Stimulated activated naive B cell treated with anti-CD40 and anti-IgM and Interleukin-4, amounts not matched to agents 10 μg/mL and 1 μg/mL and 100 μg/mL, for 72 hours (primary cell): ENCODE measurements around the gene WFDC11.
A peak's percentile ranks its signal among the peaks of the same experiment; 100 is the strongest.
"Not testable (repeated sequence)": the region's sequence is repeated elsewhere in the genome, so short reads cannot be mapped to it uniquely, and the experiment has no call there.

Experiments used
- ATAC-seq, 2 donors: fragments of 150-1000 bp; cut with Tn5 transposase; replicated peaks; 2 replicates each; pipeline ENCODE4 v1.10.0; 2021; ENCODE audit warnings: moderate library complexity in 1 of 2
- DNase-seq: peaks from one replicate; pipeline ENCODE4 v3.0.0; 2021
- H3K27ac Mint-ChIP-seq: one replicate; pipeline ENCODE4 v1.8.0; 2022; ENCODE audit warnings: mild to moderate bottlenecking, mixed read lengths
- H3K27me3 Mint-ChIP-seq, 2 donors: one replicate each; pipeline ENCODE4 v1.8.0; 2022; ENCODE audit warnings: mixed read lengths in 2 of 2
- H3K36me3 Mint-ChIP-seq, 2 donors: one replicate each; pipeline ENCODE4 v1.8.0; 2022; ENCODE audit warnings: mixed read lengths in 2 of 2, mild to moderate bottlenecking in 1 of 2
- H3K4me1 Mint-ChIP-seq, 2 donors: one replicate each; pipeline ENCODE4 v1.8.0; 2022; ENCODE audit warnings: mixed read lengths in 2 of 2, mild to moderate bottlenecking in 1 of 2
- H3K4me3 Mint-ChIP-seq, 2 donors: one replicate each; pipeline ENCODE4 v1.8.0; 2022; ENCODE audit warnings: mild to moderate bottlenecking in 2 of 2, mixed read lengths in 2 of 2, moderate library complexity in 1 of 2
- H3K9me3 Mint-ChIP-seq, 2 donors: one replicate each; pipeline ENCODE4 v1.8.0; 2022; ENCODE audit warnings: mixed read lengths in 2 of 2, mild to moderate bottlenecking in 1 of 2

Gene WFDC11

DNA sequence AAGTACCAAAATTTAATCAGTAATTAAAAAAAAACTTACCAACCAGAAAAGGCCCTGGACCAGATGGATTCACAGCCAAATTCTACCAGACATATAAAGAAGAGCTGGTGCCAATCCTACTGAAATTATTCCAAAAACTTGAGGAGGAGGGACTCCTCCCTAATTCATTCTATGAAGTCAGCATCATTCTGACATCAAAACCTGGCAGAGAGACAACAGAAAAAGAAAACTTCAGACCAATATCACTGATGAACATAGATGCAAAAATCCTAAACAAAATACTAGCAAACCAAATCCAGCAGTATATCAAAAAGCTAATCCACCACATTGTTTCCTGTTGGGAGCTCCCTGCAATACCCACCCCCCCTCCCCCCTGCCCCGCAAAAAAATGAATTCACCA lies at the start of gene WFDC11:
Gene WFDC11, minus strand, starts transcription at position 101 of the 400 bp plus-strand sequence. CDS start 19,639 bp downstream, outside the sequence.
- Mint-ChIP-seq H3K27ac (no peak within 1 kb of the TSS), H3K36me3 (no peaks in the 10 kb centered on the region), H3K9me3 (peaks cover 0 to 4% of the 10 kb centered on the region in 2 donors), H3K27me3 (peaks cover 20 to 41% of the 10 kb centered on the region in 2 donors), H3K4me1 (no peaks in the 10 kb centered on the region), H3K4me3 (no peak within 1 kb of the TSS)
- ATAC-seq (no peak), DNase-seq (no peak)

DNA sequence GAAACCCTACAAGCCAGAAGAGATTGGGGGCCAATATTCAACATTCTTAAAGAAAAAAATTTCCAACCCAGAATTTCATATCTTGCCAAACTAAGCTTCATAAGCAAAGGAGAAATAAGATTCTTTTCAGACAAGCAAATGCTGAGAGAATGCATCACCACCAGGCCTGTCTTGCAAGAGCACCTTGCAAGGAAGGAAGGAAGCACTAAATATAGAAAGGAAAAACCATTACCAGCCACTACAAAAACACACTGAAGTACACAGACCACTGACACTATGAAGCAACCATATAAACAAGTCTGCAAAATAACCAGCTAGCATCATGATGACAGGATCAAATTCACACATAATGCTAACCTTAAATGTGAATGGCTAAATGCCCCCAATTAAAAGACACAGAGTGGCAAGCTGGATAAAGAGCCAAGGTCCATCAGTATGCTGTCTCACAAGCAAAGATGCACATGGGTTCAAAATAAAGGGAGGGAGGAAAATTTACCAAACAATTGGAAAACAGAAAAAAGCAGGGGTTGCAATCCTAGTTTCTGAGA lies 46.2 kb upstream of the WFDC11 start:
- H3K4me1 Mint-ChIP-seq, result peaks cover 36 to 48% of the 10 kb centered on the region in 2 donors
- not testable (repeated sequence) for H3K4me3 Mint-ChIP-seq, ATAC-seq, DNase-seq, H3K27me3 Mint-ChIP-seq
- H3K9me3 Mint-ChIP-seq, result peaks cover 5 to 16% of the 10 kb centered on the region in 2 donors
- peak overlapping the region; percentile 17 for H3K27ac Mint-ChIP-seq
- peaks cover 0 to 15% of the 10 kb centered on the region in 2 donors for H3K36me3 Mint-ChIP-seq

DNA sequence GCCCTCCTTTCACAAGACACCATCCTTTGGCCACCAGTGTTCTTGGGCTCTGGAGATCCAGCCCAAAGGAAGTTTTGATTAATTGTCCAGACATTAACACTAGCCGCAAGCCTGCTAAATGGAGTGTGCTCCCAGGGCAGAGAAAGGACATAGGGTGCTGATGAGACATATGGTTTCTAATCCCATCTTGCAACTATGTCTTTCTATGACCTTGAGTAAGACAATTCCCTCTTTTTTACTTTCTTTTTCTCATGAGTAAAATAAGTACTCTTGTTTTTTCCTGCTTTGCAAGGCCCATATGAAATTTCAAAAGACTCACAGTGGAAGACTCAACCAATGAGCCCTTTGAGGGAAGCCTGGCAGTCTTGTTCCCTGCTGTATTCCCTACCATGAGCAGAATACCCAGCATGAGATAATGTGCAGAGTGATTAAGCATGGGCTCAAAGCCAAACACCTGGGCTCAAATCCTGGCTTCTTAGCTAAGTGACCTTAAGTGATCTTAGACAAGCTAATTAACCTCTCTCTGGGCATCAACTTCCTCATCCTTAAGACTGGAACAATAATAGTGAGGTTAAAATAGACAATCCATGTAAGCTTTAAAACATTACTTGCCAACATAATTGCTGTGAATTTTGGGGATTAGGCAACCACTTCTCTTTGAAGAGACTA lies 35.1 kb upstream of the WFDC11 start, which contains the start of gene WFDC10B:
Gene WFDC10B, minus strand, starts transcription at position 51 of the 669 bp plus-strand sequence. CDS start 19,027 bp downstream, outside the sequence.
- H3K4me3 Mint-ChIP-seq, result no peak within 1 kb of the TSS
- DNase-seq (no peak), ATAC-seq (no peak)
- H3K27ac Mint-ChIP-seq, result no peak within 1 kb of the TSS
- H3K4me1 Mint-ChIP-seq, result peaks cover 12 to 23% of the 10 kb centered on the region in 2 donors
- H3K36me3 Mint-ChIP-seq, result no peaks in the 10 kb centered on the region
- H3K9me3 Mint-ChIP-seq, result peaks cover 0 to 3% of the 10 kb centered on the region in 2 donors
- peaks cover 9 to 24% of the 10 kb centered on the region in 2 donors for H3K27me3 Mint-ChIP-seq

DNA sequence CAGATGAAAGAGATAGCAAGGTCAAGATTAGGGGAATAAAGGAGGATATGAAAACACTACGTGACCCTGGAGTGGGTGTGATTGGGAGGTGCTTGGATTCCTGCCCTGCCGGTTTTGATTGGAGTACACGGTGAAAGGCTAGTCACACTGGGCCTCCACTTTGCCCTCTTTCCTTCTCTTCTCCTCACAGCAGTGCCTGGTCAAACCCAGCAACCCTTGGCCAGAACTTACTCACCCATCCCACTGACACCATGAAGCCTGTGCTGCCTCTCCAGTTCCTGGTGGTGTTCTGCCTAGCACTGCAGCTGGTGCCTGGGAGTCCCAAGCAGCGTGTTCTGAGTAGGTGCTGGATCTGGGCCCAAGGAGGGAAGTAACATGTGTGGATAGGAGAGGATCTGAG lies 31.8 kb upstream of the WFDC11 start, which contains the start of gene WFDC13:
Gene WFDC13, plus strand, starts transcription at position 166 of the 400 bp plus-strand sequence. Its CDS starts 86 bp downstream, at position 252.
- no peak within 1 kb of the TSS for H3K27ac Mint-ChIP-seq
- no peak for DNase-seq
- H3K27me3 Mint-ChIP-seq, result peaks cover 5 to 18% of the 10 kb centered on the region in 2 donors
- peaks cover 0 to 3% of the 10 kb centered on the region in 2 donors for H3K9me3 Mint-ChIP-seq
- peak in 1 of 2 donors; percentile 14 for ATAC-seq
- H3K36me3 Mint-ChIP-seq, result no peaks in the 10 kb centered on the region
- H3K4me1 Mint-ChIP-seq, result peaks cover 12 to 30% of the 10 kb centered on the region in 2 donors
- H3K4me3 Mint-ChIP-seq, result no peak within 1 kb of the TSS

DNA sequence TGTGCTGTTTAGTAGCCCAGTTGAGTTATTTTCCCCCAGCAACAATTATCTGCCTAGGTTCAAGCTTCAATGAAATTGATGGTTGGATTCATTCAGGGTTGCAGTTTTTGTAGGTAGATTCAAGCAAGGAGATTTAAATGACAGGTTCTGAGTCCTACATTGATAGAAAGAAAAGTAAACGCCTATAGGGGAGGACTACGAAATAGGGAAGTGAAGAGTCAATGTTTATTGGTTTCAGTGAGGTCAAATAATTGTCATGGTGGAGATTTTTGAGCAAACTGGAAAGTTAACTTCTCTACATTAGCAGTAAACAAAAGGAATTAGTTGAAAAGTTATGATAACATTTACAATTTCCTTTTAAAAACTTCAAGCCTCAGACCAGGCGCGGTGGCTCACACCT lies 31.1 kb upstream of the WFDC11 start:
- Mint-ChIP-seq H3K36me3 (no peaks in the 10 kb centered on the region), H3K27ac (no peak overlapping the region), H3K27me3 (peaks cover 5 to 20% of the 10 kb centered on the region in 2 donors), H3K4me1 (peaks cover 12 to 30% of the 10 kb centered on the region in 2 donors), H3K4me3 (no peak overlapping the region), H3K9me3 (peaks cover 0 to 3% of the 10 kb centered on the region in 2 donors)
- no peak for DNase-seq
- peak; percentile 74 to 79 for ATAC-seq

DNA sequence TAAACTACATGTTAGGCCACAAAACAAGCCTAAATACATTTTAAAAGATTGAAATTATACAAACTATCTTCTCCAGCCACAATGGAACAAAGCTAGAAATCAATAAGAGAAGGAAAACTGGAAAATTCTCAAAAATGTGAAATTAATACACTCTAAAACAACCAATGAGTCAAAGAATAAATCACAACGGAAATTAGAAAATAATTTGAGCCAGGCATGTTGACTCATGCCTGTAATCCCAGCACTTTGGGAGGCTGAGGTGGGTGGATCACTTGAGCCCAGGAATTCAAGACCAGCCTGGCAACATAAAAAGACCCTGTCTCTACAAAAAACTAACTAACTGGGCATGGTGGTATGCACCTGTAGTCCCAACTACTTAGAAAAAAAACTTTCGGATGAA lies 25.5 kb upstream of the WFDC11 start:
- peaks cover 0 to 9% of the 10 kb centered on the region in 2 donors for H3K4me1 Mint-ChIP-seq
- DNase-seq, result no peak
- H3K27ac Mint-ChIP-seq, result no peak overlapping the region
- peaks cover 0 to 4% of the 10 kb centered on the region in 2 donors for H3K36me3 Mint-ChIP-seq
- H3K27me3 Mint-ChIP-seq, result peaks cover 25 to 37% of the 10 kb centered on the region in 2 donors
- H3K9me3 Mint-ChIP-seq, result peaks cover 0 to 2% of the 10 kb centered on the region in 2 donors
- ATAC-seq, result no peak
- no peak overlapping the region for H3K4me3 Mint-ChIP-seq

DNA sequence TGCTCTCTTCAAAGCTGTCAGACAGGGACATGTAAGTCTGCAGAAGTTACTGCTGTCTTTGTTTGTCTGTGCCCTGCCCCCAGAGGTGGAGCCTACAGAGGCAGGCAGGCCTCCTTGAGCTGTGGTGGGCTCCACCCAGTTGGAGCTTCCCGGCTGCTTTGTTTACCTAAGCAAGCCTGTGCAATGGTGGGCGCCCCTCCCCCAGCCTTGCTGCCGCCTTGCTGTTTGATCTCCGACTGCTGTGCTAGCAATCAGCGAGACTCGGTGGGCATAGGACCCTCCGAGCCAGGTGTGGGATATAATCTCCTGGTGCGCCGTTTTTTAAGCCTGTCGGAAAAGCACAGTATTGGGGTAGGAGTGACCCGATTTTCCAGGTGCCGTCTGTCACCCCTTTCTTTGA lies 23.3 kb upstream of the WFDC11 start:
- not testable (repeated sequence) for DNase-seq, H3K4me1 Mint-ChIP-seq, ATAC-seq, H3K9me3 Mint-ChIP-seq, H3K27ac Mint-ChIP-seq, H3K4me3 Mint-ChIP-seq, H3K36me3 Mint-ChIP-seq
- H3K27me3 Mint-ChIP-seq, result peaks cover 25 to 40% of the 10 kb centered on the region in 2 donors

DNA sequence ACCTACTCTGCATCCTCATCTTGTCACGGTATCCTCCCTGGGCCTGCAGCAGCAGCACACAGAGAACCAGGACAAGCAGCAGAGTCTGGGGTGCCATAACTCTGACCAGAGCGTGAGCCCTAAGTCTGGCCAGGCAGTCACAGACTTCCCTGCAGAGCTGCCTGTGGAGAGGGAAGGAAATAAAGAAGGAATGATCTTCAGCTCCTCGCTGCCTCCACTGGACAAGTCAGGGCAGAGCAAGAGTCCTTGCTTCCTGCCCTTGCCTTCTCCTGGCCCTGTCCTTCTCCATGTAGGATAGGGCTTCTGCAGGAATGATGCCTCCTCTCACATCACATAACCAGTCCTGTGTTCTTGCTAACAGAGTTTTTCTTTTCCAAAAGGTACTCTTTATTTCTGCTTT lies 15.9 kb upstream of the WFDC11 start:
- ATAC-seq, result no peak
- H3K27me3 Mint-ChIP-seq, result peaks cover 14 to 21% of the 10 kb centered on the region in 2 donors
- H3K4me1 Mint-ChIP-seq, result no peaks in the 10 kb centered on the region
- H3K36me3 Mint-ChIP-seq, result no peaks in the 10 kb centered on the region
- no peak overlapping the region for H3K27ac Mint-ChIP-seq
- no peak overlapping the region for H3K4me3 Mint-ChIP-seq
- peaks cover 0 to 3% of the 10 kb centered on the region in 2 donors for H3K9me3 Mint-ChIP-seq
- no peak for DNase-seq

DNA sequence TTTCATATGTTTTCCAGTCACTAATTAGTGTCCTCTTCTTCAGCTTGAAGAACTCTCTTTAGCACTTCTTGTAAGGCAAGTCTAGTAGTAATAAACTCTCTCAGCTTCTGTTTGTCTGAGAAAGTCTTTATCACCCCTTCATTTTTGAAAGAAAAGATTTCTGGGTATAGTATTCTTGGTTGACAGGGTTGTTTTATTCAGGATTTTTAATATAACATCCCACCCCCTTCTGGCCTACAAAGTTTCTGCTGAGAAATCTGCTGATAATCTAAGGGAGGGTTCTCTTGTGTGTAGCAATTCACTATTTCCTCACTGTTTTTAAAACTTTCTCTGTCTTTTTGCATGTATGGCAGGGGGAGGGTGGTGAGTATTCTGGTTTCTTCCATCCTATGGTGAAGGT lies 9.6 kb upstream of the WFDC11 start:
- no peak overlapping the region for H3K4me3 Mint-ChIP-seq
- H3K27me3 Mint-ChIP-seq, result peaks cover 15 to 20% of the 10 kb centered on the region in 2 donors
- no peak overlapping the region for H3K27ac Mint-ChIP-seq
- no peak for ATAC-seq
- DNase-seq, result no peak
- H3K36me3 Mint-ChIP-seq, result peaks cover 6 to 10% of the 10 kb centered on the region in 2 donors
- peaks cover 24 to 27% of the 10 kb centered on the region in 2 donors for H3K9me3 Mint-ChIP-seq
- H3K4me1 Mint-ChIP-seq, result no peaks in the 10 kb centered on the region

DNA sequence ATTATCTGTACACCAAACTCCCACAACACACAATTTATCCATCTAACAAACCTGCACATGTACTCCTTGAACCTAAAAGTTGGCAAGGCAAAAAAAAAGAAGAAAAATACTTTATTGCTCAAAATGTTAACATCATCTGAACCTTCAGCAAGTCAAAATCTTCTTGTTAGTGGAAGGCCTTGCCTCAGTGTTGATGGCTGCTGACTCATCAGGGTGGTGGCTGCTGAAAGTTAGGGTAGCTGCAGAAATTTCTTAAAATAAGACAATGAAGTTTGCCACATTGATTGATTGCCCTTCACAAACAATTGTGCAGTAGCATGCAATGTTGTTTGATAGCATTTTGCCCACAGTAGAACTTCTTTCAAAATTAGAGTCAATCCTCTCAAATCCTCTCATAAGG lies 2.7 kb upstream of the WFDC11 start:
- Mint-ChIP-seq H3K27ac (no peak overlapping the region), H3K4me3 (no peak overlapping the region), H3K4me1 (no peaks in the 10 kb centered on the region), H3K27me3 (peaks cover 20 to 38% of the 10 kb centered on the region in 2 donors), H3K36me3 (peaks cover 0 to 2% of the 10 kb centered on the region in 2 donors), H3K9me3 (peaks cover 11 to 13% of the 10 kb centered on the region in 2 donors)
- DNase-seq (no peak), ATAC-seq (no peak)

DNA sequence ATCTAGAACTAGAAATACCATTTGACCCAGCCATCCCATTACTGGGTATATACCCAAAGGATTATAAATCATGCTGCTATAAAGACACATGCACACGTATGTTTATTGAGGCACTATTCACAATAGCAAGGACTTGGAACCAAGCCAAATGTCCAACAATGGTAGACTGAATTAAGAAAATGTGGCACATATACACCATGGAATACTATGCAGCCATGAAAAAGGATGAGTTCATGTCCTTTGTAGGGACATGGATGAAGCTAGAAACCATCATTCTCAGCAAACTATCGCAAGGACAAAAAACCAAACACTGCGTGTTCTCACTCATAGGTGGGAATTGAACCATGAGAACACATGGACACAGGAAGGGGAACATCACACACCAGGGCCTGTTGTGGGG lies 13.0 kb downstream of the WFDC11 start:
- peaks cover 15 to 17% of the 10 kb centered on the region in 2 donors for H3K27me3 Mint-ChIP-seq
- ATAC-seq, H3K9me3 Mint-ChIP-seq: not testable (repeated sequence)

DNA sequence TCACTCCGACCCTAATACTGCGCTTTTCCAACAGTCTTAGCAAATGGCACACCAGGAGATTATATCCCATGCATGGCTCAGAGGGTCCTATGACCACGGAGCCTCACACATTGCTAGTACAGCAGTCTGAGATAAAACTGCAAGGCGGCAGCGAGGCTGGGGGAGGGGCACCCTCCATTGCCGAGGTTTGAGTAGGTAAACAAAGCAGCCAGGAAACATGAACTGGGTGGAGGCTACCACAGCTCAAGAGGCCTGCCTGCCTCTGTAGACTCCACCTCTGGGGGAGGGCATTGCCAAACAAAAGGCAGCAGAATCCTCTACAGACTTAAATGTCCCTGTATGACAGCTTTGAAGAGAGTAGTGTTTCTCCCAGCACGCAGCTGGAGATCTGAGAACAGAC lies 18.3 kb downstream of the WFDC11 start:
- not testable (repeated sequence) for H3K4me1 Mint-ChIP-seq, H3K4me3 Mint-ChIP-seq, H3K9me3 Mint-ChIP-seq, ATAC-seq, DNase-seq, H3K36me3 Mint-ChIP-seq, H3K27ac Mint-ChIP-seq
- peaks cover 17 to 21% of the 10 kb centered on the region in 2 donors for H3K27me3 Mint-ChIP-seq

More for the DNA sequence above, 13.0 kb downstream of the WFDC11 start:
- H3K27ac Mint-ChIP-seq, DNase-seq, H3K4me3 Mint-ChIP-seq, H3K36me3 Mint-ChIP-seq, H3K4me1 Mint-ChIP-seq: not testable (repeated sequence)

DNA sequence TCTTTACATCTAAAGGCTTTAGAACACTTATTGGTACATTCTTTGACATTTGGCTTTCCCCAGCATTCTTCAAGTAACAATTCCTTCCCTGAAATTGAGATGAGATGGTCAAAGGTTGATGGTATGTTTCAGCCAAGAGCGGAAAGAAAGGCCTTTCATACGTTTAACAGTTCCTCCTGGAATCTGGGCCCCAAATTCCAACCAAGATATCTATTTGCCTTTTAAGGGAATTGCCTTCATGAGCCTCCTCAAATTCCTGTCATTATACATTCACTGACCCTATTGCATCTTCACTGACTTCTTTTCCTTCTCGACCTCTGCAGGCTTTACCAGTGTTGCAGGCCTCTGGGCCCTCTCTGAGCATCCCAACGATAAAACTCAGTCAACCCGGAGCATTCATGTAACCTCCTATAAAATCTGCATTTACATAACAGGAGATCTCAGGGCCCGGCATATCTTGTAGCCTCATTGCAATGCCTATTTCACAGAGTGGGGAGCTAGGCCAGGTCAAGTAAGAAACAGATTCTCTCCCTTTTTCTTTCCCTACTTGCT lies 20.7 kb downstream of the WFDC11 start:
- no peak for ATAC-seq
- H3K27me3 Mint-ChIP-seq, result peaks cover 19 to 21% of the 10 kb centered on the region in 2 donors
- no peak overlapping the region for H3K27ac Mint-ChIP-seq

DNA sequence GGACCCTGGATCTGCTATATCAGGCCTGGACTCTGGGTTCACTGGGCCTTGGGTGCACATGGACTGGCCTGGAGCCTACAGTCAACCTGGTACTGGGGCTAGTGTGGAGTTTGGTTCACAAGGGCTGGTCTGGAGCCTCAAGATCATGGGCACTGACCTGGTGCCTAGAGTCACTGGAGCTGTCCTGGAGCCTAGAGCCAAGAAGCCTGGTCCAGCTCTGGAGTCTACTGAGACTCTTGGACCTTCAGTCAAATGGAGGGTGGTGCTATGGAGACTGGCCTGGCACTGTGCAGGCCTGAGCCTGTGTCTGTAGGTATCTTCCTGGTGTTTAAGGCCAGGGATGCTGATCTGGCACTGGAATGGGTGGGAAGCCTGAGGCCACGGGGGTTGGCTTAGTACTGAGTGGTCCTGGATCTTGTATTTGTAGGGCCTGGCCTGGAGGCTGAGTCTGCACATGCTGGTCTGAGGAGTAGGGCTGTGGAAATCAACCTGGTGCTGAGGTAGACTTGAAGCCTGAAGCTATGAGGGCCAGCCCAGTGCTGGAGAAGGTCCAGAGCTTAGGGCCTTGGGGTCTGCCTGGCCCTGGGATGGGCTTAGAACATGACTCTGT lies 22.5 kb downstream of the WFDC11 start:
- Mint-ChIP-seq H3K27ac (no peak overlapping the region), H3K4me3 (no peak overlapping the region), H3K9me3 (no peaks in the 10 kb centered on the region), H3K27me3 (peaks cover 6 to 9% of the 10 kb centered on the region in 2 donors), H3K36me3 (no peaks in the 10 kb centered on the region), H3K4me1 (no peaks in the 10 kb centered on the region)
- ATAC-seq (no peak), DNase-seq (no peak)

More for the DNA sequence above, 20.7 kb downstream of the WFDC11 start:
- no peak overlapping the region for H3K4me3 Mint-ChIP-seq
- H3K9me3 Mint-ChIP-seq, result no peaks in the 10 kb centered on the region
- no peaks in the 10 kb centered on the region for H3K4me1 Mint-ChIP-seq
- DNase-seq, result no peak
- no peaks in the 10 kb centered on the region for H3K36me3 Mint-ChIP-seq
